Natural killer cell (primary cell): ENCODE results near the gene GBE1. TPM values are rescaled to one million over a fixed set of nuclear protein-coding genes. Genes with fewer than 3 reads are reported as not detected.

Experiments used
- ATAC-seq, 3 donors: fragments of 150-1000 bp in 2 of 3; fragments of 200-7000 bp in 1 of 3; cut with Tn5 transposase; 1 replicate in 1 of 3; 2 replicates in 2 of 3; pipeline ENCODE4 v1.10.0; 2021; ENCODE audit warnings: mild to moderate bottlenecking in 2 of 3, moderate library complexity in 2 of 3
- DNase-seq, 2 donors: peaks; one replicate each; pipeline versions ENCODE4 v3.0.0 to v3.0.0-alpha.2; 2013 to 2021; ENCODE audit warnings: mixed read lengths in 1 of 2
- H3K27ac ChIP-seq: one replicate; pipeline ENCODE4 v1.5.1; 2013; ENCODE audit warnings: mild to moderate bottlenecking, low read length
- H3K27me3 ChIP-seq: one replicate; pipeline ENCODE4 v1.6.1; 2013; ENCODE audit warnings: low read length; ENCODE audit not compliant: control insufficient read depth, insufficient read depth
- H3K36me3 ChIP-seq: one replicate; pipeline ENCODE4 v1.6.1; 2013; ENCODE audit warnings: low read length; ENCODE audit not compliant: control insufficient read depth, insufficient read depth
- H3K4me1 ChIP-seq: one replicate; pipeline ENCODE4 v1.6.1; 2013; ENCODE audit warnings: low read length; ENCODE audit not compliant: control insufficient read depth, insufficient read depth
- H3K4me3 ChIP-seq: one replicate; pipeline ENCODE4 v1.5.1; 2013; ENCODE audit warnings: low read length
- H3K9me3 ChIP-seq: one replicate; pipeline ENCODE4 v1.6.1; 2013; ENCODE audit warnings: low read length; ENCODE audit not compliant: control insufficient read depth, insufficient read depth
- H3K27ac Mint-ChIP-seq, 2 donors: one replicate each; pipeline ENCODE4 v1.8.0; 2022; ENCODE audit warnings: mild to moderate bottlenecking in 2 of 2, mixed read lengths in 2 of 2, moderate library complexity in 1 of 2
- H3K27me3 Mint-ChIP-seq, 2 donors: one replicate each; pipeline ENCODE4 v1.8.0; 2022; ENCODE audit warnings: low read depth in 2 of 2, mixed read lengths in 2 of 2
- H3K36me3 Mint-ChIP-seq: one replicate; pipeline ENCODE4 v1.8.0; 2022; ENCODE audit warnings: mixed read lengths
- H3K4me1 Mint-ChIP-seq, 2 donors: one replicate each; pipeline ENCODE4 v1.8.0; 2022; ENCODE audit warnings: mixed read lengths in 2 of 2
- H3K4me3 Mint-ChIP-seq: one replicate; pipeline ENCODE4 v1.8.0; 2022; ENCODE audit warnings: mild to moderate bottlenecking, moderate library complexity, mixed read lengths
- H3K9me3 Mint-ChIP-seq, 2 donors: one replicate each; pipeline ENCODE4 v1.8.0; 2022; ENCODE audit warnings: mixed read lengths in 2 of 2
- WGBS: methylation state at CpG from one replicate; pipeline ENCODE4 v1.1.7; 2013; ENCODE audit warnings: missing lambda C conversion rate; ENCODE audit not compliant: insufficient coverage; 5-methylcytosine and 5-hydroxymethylcytosine counted together
- intact Hi-C: fragments of 100-400 bp; cut with micrococcal nuclease; formaldehyde crosslinking; loops from one replicate; pipeline ENCODE4 v1.14.2; 2022
- total RNA-seq, 4 donors: library from RNA; stranded (reverse); fragments of 120-200 nt in 1 of 4; gene quantifications; one replicate each; pipeline versions ENCODE4 v1.2.3 to v1.2.4, GENCODE V29; 2013 to 2022
- TF ChIP-seq, protein P1 (sequence below): fragments of 200-600 bp; IDR thresholded peaks from one replicate; pipeline ENCODE4 v1.8.0; 2022; ENCODE audit warnings: antibody characterized with exemption

GBE1 gene
- total RNA-seq, 3 donors from 2014 or later (not counting 1 experiment from before 2014, with no cell fraction given) = 8.8 to 11.8 (median 9.7) TPM

DNA sequence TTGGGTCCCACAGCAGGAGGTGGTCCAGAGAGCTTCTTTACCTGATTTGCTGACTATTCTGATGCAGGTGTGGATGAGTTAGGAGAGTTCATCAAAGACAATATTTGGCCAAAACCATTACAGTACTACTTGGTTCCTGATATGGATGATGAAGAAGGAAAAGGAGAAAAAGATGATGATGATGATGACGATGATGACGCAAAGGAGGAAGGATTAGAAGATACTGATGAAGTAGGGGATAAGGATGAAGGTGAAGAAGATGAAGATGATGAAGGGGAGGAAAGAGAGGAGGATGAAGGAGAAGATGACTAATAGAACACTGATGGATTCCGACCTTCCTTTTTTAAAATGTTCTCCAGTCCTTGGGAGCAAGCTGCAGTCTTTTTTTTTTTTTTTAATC, 148.7 kb downstream of the GBE1 start:
- 93% methylated on average over 3 of the region's 3 CpGs for WGBS
- no peaks in the 10 kb centered on the region for H3K27me3 Mint-ChIP-seq
- intact Hi-C loops = no loop called here

DNA sequence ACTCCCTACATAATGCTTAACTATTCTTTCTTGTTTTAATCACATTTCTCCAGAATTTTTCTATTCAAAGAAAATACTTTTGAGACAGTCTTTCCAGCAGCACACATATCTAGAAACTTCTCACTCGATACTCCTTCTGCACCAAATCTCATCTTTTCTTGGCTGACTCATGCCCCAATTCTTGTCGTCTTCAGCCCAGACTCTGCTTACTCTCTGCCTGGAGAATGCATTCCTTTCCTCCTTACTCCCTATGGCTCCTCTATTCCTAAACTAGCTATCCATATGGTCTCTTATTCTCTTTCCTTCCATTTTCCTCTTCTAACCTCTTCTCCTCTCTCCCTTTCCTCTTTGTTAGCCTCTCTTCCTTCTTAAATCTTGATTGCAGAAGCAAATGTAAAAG, 158.7 kb downstream of the GBE1 start:
- H3K4me3 Mint-ChIP-seq = no peak overlapping the region
- H3K4me1 ChIP-seq = no peaks in the 10 kb centered on the region
- no peaks in the 10 kb centered on the region for H3K36me3 Mint-ChIP-seq
- H3K27ac Mint-ChIP-seq = no peak overlapping the region
- no peaks in the 10 kb centered on the region for H3K27me3 Mint-ChIP-seq
- TF ChIP-seq, protein P1, sequence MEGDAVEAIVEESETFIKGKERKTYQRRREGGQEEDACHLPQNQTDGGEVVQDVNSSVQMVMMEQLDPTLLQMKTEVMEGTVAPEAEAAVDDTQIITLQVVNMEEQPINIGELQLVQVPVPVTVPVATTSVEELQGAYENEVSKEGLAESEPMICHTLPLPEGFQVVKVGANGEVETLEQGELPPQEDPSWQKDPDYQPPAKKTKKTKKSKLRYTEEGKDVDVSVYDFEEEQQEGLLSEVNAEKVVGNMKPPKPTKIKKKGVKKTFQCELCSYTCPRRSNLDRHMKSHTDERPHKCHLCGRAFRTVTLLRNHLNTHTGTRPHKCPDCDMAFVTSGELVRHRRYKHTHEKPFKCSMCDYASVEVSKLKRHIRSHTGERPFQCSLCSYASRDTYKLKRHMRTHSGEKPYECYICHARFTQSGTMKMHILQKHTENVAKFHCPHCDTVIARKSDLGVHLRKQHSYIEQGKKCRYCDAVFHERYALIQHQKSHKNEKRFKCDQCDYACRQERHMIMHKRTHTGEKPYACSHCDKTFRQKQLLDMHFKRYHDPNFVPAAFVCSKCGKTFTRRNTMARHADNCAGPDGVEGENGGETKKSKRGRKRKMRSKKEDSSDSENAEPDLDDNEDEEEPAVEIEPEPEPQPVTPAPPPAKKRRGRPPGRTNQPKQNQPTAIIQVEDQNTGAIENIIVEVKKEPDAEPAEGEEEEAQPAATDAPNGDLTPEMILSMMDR = no peak
- ATAC-seq (no peak), DNase-seq (no peak)
- no peaks in the 10 kb centered on the region for H3K9me3 Mint-ChIP-seq
- H3K9me3 ChIP-seq = no peaks in the 10 kb centered on the region
- no peak overlapping the region for H3K4me3 ChIP-seq
- H3K4me1 Mint-ChIP-seq = no peaks in the 10 kb centered on the region
- 91% methylated on average over 2 of the region's 2 CpGs for WGBS
- intact Hi-C loops = no loop called here
- no peak overlapping the region for H3K27ac ChIP-seq
- H3K36me3 ChIP-seq = no peaks in the 10 kb centered on the region
- no peaks in the 10 kb centered on the region for H3K27me3 ChIP-seq

More for the DNA sequence above, 148.7 kb downstream of the GBE1 start:
- Mint-ChIP-seq H3K9me3 (no peaks in the 10 kb centered on the region), H3K4me3 (no peak overlapping the region), H3K36me3 (no peaks in the 10 kb centered on the region), H3K4me1 (no peaks in the 10 kb centered on the region), H3K27ac (no peak overlapping the region)
- ATAC-seq (no peak), DNase-seq (no peak)
- Histone ChIP-seq H3K27me3 (no peaks in the 10 kb centered on the region), H3K4me1 (no peaks in the 10 kb centered on the region), H3K4me3 (no peak overlapping the region), H3K9me3 (no peaks in the 10 kb centered on the region), H3K27ac (no peak overlapping the region), H3K36me3 (no peaks in the 10 kb centered on the region)
- TF ChIP-seq, protein P1 = no peak

- Mint-ChIP-seq H3K4me3 (no peak overlapping the region), H3K27me3 (no peaks in the 10 kb centered on the region), H3K36me3 (no peaks in the 10 kb centered on the region), H3K4me1 (no peaks in the 10 kb centered on the region), H3K9me3 (no peaks in the 10 kb centered on the region), H3K27ac (no peak overlapping the region)
- H3K4me3 ChIP-seq = no peak overlapping the region
- 80% methylated on average over 1 of the region's 2 CpGs for WGBS
- no peaks in the 10 kb centered on the region for H3K36me3 ChIP-seq
- DNase-seq (no peak), ATAC-seq (no peak)
- no peaks in the 10 kb centered on the region for H3K4me1 ChIP-seq
- H3K27ac ChIP-seq = no peak overlapping the region
- H3K9me3 ChIP-seq = no peaks in the 10 kb centered on the region
- H3K27me3 ChIP-seq = no peaks in the 10 kb centered on the region
- TF ChIP-seq, protein P1 = no peak
- intact Hi-C loops = no loop called here
These were observed 159.6 kb downstream of the GBE1 start for GRCh38 chr3:81601707-81602305.

DNA sequence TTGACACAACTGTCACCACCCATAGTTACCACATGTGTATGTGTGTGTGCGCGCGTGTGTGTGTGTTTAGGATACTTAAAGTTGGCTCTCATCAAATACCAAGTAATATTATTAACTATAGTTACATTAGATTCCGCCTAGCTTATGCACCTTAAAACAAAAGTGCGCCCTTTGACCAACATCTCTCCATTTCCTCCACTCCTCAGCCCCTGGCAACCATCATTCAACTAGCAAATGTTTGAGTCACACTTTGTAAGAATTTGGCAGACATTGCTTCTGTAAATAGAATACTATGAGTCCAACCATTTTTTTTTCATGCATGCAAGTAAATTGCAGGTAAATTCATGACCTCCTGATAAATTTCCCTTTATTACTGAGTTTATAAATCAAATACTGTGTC, 169.3 kb downstream of the GBE1 start:
- H3K36me3 Mint-ChIP-seq = no peaks in the 10 kb centered on the region
- no peak overlapping the region for H3K27ac ChIP-seq
- H3K4me3 ChIP-seq = no peak overlapping the region
- H3K9me3 Mint-ChIP-seq = no peaks in the 10 kb centered on the region
- no peaks in the 10 kb centered on the region for H3K27me3 ChIP-seq
- no peaks in the 10 kb centered on the region for H3K4me1 ChIP-seq
- TF ChIP-seq, protein P1 = no peak
- no peaks in the 10 kb centered on the region for H3K27me3 Mint-ChIP-seq
- H3K27ac Mint-ChIP-seq = no peak overlapping the region
- DNase-seq (no peak), ATAC-seq (no peak)
- H3K4me1 Mint-ChIP-seq = no peaks in the 10 kb centered on the region
- WGBS = 100% methylated on average over 2 of the region's 5 CpGs
- peaks cover 2% of the 10 kb centered on the region for H3K36me3 ChIP-seq
- no peaks in the 10 kb centered on the region for H3K9me3 ChIP-seq
- intact Hi-C loops = no loop called here
- no peak overlapping the region for H3K4me3 Mint-ChIP-seq
